ENCODE measurements around the gene S1PR5.

DNA sequence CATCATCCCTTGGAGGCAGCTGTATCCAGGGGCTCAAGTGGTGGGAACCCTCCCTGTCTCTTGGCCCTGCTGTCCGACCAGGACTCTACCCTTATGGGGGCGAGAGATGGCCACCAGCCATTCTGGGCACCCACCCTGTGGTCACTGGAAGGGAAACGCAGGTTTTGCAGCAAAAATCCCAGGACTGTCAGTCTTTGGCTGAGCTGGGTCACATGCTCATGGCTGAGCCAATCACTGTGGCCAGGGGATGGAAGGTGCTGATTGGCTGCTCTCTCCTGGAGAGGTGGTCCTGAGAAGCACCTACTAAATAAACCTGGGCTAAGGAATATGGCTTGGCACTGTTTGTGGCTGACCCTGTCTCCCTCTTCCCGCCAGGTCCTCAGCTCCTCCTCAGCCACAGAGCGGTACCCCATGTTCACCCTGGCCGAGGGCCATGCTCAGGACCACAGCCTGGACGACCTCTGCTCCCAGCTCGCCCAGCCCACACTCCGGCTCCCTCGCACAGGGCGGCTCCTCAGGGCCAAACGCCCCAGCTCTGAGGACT, 35.3 kb upstream of the S1PR5 start:
- TF ChIP-seq, protein P1, sequence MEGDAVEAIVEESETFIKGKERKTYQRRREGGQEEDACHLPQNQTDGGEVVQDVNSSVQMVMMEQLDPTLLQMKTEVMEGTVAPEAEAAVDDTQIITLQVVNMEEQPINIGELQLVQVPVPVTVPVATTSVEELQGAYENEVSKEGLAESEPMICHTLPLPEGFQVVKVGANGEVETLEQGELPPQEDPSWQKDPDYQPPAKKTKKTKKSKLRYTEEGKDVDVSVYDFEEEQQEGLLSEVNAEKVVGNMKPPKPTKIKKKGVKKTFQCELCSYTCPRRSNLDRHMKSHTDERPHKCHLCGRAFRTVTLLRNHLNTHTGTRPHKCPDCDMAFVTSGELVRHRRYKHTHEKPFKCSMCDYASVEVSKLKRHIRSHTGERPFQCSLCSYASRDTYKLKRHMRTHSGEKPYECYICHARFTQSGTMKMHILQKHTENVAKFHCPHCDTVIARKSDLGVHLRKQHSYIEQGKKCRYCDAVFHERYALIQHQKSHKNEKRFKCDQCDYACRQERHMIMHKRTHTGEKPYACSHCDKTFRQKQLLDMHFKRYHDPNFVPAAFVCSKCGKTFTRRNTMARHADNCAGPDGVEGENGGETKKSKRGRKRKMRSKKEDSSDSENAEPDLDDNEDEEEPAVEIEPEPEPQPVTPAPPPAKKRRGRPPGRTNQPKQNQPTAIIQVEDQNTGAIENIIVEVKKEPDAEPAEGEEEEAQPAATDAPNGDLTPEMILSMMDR (IDR thresholded peaks at IDR 0.05; ENCODE audit: low read depth, low read length, poor library complexity, severe bottlenecking), result no peak
- no peak for TF ChIP-seq EZH2phosphoT487 (IDR thresholded peaks at IDR 0.05; ENCODE audit: borderline replicate concordance, low read length)

All from DOHH2 (cell line).